A673 (cell line): Measurements from ENCODE around the gene CHSY3.

Experiments
- EZH2 ChIP-seq: fragments of 200-600 bp; sonication (generic); IDR thresholded peaks from 2 replicates; pipeline ENCODE4 v1.6.1; 2017; ENCODE audit warnings: borderline replicate concordance, low read depth, mild to moderate bottlenecking, mixed read lengths, antibody characterized with exemption, low read length; ENCODE audit not compliant: poor library complexity, severe bottlenecking
- TF ChIP-seq, protein P1 (sequence below): fragments of 300-800, 200-600 bp; sonication (generic); conservative IDR thresholded peaks from 2 replicates; pipeline ENCODE4 v1.5.1; 2017; ENCODE audit warnings: low read depth, mild to moderate bottlenecking, antibody characterized with exemption, low read length, moderate library complexity, mixed read lengths

DNA sequence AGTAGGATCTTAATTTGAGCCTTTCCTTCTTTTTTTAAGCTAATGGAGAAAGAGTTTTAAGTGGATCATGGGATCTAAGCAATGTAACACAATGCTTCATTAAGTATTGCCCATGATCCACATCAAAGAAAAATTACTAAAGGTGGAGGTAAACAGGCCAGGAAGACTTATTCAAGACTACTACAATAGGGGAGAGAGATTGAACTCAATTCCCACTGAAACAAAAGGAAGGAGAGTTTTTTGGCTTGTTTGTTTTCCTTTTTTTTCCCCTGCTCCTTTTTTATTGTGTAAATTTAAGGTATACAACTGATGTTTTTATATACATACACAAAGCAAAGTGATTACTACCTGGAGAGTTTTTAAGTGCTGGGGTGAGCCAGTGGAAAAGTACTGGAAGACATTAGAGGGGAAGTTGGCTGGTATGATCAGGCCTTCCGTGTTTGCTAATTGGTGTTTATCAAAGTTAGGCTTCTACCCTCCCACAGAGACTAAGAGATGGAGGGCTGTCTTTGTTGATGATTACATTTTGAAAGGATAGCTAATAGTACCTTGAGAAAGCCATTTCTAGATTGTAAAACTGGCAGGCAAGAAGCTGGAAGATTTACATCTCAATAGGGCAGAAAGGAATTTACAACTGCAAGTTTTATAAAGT lies 262.7 kb downstream of the CHSY3 start:
- TF ChIP-seq, protein P1, sequence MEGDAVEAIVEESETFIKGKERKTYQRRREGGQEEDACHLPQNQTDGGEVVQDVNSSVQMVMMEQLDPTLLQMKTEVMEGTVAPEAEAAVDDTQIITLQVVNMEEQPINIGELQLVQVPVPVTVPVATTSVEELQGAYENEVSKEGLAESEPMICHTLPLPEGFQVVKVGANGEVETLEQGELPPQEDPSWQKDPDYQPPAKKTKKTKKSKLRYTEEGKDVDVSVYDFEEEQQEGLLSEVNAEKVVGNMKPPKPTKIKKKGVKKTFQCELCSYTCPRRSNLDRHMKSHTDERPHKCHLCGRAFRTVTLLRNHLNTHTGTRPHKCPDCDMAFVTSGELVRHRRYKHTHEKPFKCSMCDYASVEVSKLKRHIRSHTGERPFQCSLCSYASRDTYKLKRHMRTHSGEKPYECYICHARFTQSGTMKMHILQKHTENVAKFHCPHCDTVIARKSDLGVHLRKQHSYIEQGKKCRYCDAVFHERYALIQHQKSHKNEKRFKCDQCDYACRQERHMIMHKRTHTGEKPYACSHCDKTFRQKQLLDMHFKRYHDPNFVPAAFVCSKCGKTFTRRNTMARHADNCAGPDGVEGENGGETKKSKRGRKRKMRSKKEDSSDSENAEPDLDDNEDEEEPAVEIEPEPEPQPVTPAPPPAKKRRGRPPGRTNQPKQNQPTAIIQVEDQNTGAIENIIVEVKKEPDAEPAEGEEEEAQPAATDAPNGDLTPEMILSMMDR: no peak
- no peak for TF ChIP-seq EZH2
